ENCODE data around the gene FALEC. TPM values are rescaled to one million over a fixed set of nuclear protein-coding genes. Genes with fewer than 3 reads are reported as not detected.
A peak's percentile ranks its signal among the peaks of the same experiment; 100 is the strongest.

FALEC gene
- total RNA-seq, 2 donors from 2014 or later, result 0.70 to 1.6 TPM

DNA sequence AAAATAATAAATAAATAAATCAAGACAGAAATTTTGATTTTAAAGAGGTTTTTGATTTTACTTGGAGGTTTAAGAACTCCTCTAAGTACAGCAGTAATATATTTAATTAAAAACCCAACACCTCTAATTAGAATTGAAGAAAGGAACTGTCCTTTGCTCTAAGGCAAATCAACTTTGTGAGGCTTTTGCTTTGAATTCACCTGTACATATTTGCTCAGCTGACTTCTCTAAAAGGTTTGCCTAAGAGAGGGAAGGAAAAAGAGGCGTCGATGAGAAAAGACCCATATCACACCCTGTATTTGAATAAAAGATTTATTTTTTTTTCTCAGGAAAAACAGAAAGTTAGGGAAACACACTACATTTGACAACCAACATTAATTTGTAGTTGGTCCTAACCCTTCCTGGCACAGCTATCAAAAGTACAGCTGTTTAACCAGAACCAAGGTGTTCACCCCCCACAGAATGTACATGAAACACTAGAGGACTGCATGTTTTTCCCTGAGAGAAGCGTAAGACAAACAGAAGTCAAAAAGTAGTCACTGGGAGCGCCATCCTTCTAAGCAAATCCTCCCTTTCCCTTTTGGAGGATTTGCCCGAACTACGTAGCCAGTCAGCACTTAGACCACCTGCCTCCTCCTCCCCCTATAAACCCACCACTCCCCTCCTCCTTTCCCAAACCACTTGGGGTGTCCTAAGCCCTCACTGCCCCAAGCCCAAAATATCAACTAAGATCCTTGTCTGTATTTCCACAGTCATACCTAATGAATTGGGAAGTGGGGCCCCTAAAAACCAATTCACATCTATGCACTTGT lies 58.9 kb downstream of the FALEC start:
- H3K4me1 ChIP-seq (ENCODE audit: control insufficient read depth, insufficient read depth, low read length), result peaks cover 6% of the 10 kb centered on the region
- no peaks in the 10 kb centered on the region for H3K27me3 ChIP-seq (ENCODE audit: control insufficient read depth, insufficient read depth, low read length, poor library complexity, severe bottlenecking)
- no peaks in the 10 kb centered on the region for H3K9me3 Mint-ChIP-seq
- TF ChIP-seq, protein P1, sequence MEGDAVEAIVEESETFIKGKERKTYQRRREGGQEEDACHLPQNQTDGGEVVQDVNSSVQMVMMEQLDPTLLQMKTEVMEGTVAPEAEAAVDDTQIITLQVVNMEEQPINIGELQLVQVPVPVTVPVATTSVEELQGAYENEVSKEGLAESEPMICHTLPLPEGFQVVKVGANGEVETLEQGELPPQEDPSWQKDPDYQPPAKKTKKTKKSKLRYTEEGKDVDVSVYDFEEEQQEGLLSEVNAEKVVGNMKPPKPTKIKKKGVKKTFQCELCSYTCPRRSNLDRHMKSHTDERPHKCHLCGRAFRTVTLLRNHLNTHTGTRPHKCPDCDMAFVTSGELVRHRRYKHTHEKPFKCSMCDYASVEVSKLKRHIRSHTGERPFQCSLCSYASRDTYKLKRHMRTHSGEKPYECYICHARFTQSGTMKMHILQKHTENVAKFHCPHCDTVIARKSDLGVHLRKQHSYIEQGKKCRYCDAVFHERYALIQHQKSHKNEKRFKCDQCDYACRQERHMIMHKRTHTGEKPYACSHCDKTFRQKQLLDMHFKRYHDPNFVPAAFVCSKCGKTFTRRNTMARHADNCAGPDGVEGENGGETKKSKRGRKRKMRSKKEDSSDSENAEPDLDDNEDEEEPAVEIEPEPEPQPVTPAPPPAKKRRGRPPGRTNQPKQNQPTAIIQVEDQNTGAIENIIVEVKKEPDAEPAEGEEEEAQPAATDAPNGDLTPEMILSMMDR (conservative IDR thresholded peaks at IDR 0.05), result no peak
- no peaks in the 10 kb centered on the region for H3K9me3 ChIP-seq (ENCODE audit: control insufficient read depth, low read length)
- H3K4me3 ChIP-seq (ENCODE audit: low read length), result peak overlapping the region; percentile 92
- no peak for DNase-seq
- H3K27ac Mint-ChIP-seq, result peak overlapping the region; percentile 78
- H3K27ac ChIP-seq (ENCODE audit: low read depth, low read length), result no peak overlapping the region
- peaks cover 79% of the 10 kb centered on the region for H3K36me3 ChIP-seq (ENCODE audit: control insufficient read depth, insufficient read depth, low read length)
- no peaks in the 10 kb centered on the region for H3K27me3 Mint-ChIP-seq (ENCODE audit: insufficient read depth)
- H3K4me1 Mint-ChIP-seq, result peaks cover 32% of the 10 kb centered on the region
- H3K4me3 Mint-ChIP-seq, result peak overlapping the region; percentile 98
- peaks cover 86% of the 10 kb centered on the region for H3K36me3 Mint-ChIP-seq (ENCODE audit: low read depth)
- H3K9ac ChIP-seq (ENCODE audit: extremely low read depth, low read length, poor library complexity, severe bottlenecking), result peak overlapping the region; percentile 100
- 88 to 89% methylated on average over 4 of the region's 6 CpGs for WGBS, 2 experiments (ENCODE audit: insufficient coverage in 1 of 2, insufficient read length in 1 of 2)

DNA sequence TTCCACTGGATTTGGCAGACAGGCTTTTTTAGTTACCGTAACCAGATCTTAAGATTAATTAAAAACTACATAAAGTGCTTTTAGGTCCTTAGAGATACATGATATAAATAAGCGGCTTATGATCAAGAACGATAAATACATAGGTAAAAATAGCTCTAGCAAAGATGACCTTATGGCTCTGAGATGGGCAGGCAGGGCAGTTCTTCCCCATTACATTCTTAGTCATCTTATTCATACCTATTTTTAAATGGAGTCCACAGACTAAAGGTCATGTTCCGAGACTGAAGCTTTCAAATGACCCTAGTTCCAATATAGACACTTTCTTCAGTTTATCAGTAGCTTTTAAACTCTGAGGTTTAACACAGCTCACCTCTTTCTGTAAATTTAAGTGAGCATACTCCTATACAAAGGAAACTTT lies 59.5 kb downstream of the FALEC start:
- Histone ChIP-seq H3K36me3 (ENCODE audit: control insufficient read depth, insufficient read depth, low read length) (peaks cover 76% of the 10 kb centered on the region), H3K4me1 (ENCODE audit: control insufficient read depth, insufficient read depth, low read length) (peaks cover 6% of the 10 kb centered on the region), H3K9ac (ENCODE audit: extremely low read depth, low read length, poor library complexity, severe bottlenecking) (peak overlapping the region; percentile 100), H3K4me3 (ENCODE audit: low read length) (peak overlapping the region; percentile 92), H3K9me3 (ENCODE audit: control insufficient read depth, low read length) (no peaks in the 10 kb centered on the region), H3K27ac (ENCODE audit: low read depth, low read length) (no peak overlapping the region), H3K27me3 (ENCODE audit: control insufficient read depth, insufficient read depth, low read length, poor library complexity, severe bottlenecking) (no peaks in the 10 kb centered on the region)
- peak overlapping the region; percentile 78 for H3K27ac Mint-ChIP-seq
- TF ChIP-seq, protein P1 (conservative IDR thresholded peaks at IDR 0.05), result no peak
- H3K4me1 Mint-ChIP-seq, result peaks cover 26% of the 10 kb centered on the region
- no peak for DNase-seq
- no peaks in the 10 kb centered on the region for H3K9me3 Mint-ChIP-seq
- H3K27me3 Mint-ChIP-seq (ENCODE audit: insufficient read depth), result no peaks in the 10 kb centered on the region
- 83 to 94% methylated on average over 1 to 4 of the region's 4 CpGs for WGBS, 2 experiments (ENCODE audit: insufficient coverage in 1 of 2, insufficient read length in 1 of 2)
- peak overlapping the region; percentile 98 for H3K4me3 Mint-ChIP-seq
- H3K36me3 Mint-ChIP-seq (ENCODE audit: low read depth), result peaks cover 80% of the 10 kb centered on the region

DNA sequence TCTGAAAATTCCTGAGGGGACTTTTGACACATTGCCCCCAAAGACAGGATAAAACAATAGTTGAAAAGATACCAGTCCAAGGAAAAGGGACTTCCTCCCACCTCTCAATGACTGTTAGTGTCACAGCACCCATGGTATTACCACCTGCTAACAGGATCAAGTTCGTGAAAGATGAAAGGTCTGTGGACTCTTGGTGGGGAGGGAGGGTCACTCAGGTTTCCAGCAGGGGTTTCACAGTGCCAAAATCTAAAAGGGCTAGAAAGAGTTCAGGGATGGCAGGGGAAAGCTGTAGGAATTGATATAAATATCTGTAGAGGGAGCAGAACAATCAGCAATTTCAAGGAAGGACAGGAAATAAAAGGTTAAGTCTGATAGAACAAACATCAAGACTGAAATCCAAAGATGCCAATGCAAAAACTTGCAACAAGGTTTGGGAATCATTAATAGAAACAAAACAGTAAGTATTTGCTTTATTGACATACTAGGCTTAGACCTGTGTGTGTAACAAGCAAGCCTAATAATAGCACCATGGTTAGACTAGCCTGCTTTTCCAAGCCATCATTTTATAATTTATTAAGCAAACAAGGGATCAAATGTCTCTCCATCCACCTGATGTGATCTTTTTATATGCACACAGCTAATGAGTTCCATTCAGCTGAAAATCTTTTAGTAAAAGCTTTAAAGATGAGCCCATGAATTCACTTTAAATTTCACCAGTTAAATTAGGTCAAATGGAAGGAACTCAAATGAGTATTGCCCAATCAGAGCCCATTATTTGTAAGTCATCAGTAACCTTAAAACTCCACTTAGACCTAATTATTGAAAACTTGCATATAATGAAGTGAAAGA lies 60.2 kb downstream of the FALEC start:
- TF ChIP-seq, protein P1 (conservative IDR thresholded peaks at IDR 0.05), result no peak
- Histone ChIP-seq H3K36me3 (ENCODE audit: control insufficient read depth, insufficient read depth, low read length) (peaks cover 76% of the 10 kb centered on the region), H3K4me3 (ENCODE audit: low read length) (peak overlapping the region; percentile 92), H3K27me3 (ENCODE audit: control insufficient read depth, insufficient read depth, low read length, poor library complexity, severe bottlenecking) (no peaks in the 10 kb centered on the region), H3K27ac (ENCODE audit: low read depth, low read length) (no peak overlapping the region), H3K4me1 (ENCODE audit: control insufficient read depth, insufficient read depth, low read length) (peaks cover 6% of the 10 kb centered on the region), H3K9ac (ENCODE audit: extremely low read depth, low read length, poor library complexity, severe bottlenecking) (peak overlapping the region; percentile 100), H3K9me3 (ENCODE audit: control insufficient read depth, low read length) (no peaks in the 10 kb centered on the region)
- no peak for DNase-seq
- WGBS, 2 experiments (ENCODE audit: insufficient coverage in 1 of 2, insufficient read length in 1 of 2), result 15 to 40% methylated on average over 1 of the region's 1 CpG
- Mint-ChIP-seq H3K4me1 (peaks cover 25% of the 10 kb centered on the region), H3K36me3 (ENCODE audit: low read depth) (peaks cover 79% of the 10 kb centered on the region), H3K9me3 (no peaks in the 10 kb centered on the region), H3K4me3 (peak overlapping the region; percentile 98), H3K27ac (peak overlapping the region; percentile 72), H3K27me3 (ENCODE audit: insufficient read depth) (no peaks in the 10 kb centered on the region)

Data from endodermal cell (in vitro differentiated cells).